PC-9 (cell line): ENCODE data around the gene DNAJB6. TPM values are rescaled to one million over a fixed set of nuclear protein-coding genes. Genes with fewer than 3 reads are reported as not detected.
A peak's percentile ranks its signal among the peaks of the same experiment; 100 is the strongest.

Experiments used
- BruUV-seq: library from RNA; stranded (reverse); fragments of 400-500 nt; replicated peaks from 2 replicates; lab custom pipeline; 2021; lab: Mats Ljungman, UMichigan
- CTCF ChIA-PET: fragments of 300-600 bp; sonication (Branson Sonifier 250); formaldehyde crosslinking; loops from one replicate; lab custom pipeline; 2022; ENCODE audit warnings: antibody characterized with exemption; lab: Charles Lee
- POLR2A ChIA-PET: fragments of 300-600 bp; sonication (Branson Sonifier 250); formaldehyde crosslinking; loops from one replicate; lab custom pipeline; 2022; ENCODE audit warnings: antibody characterized with exemption; ENCODE audit not compliant: unreplicated experiment; lab: Charles Lee
- DNase-seq, 2 experiments: peaks; one replicate each; pipeline versions ENCODE4 v3.0.0 to v3.0.0-alpha.2; 2015 to 2022; ENCODE audit warnings: mixed read lengths in 1 of 2
- H2AFZ ChIP-seq: fragments of 200-600 bp; sonication (generic); 2 replicates; pipeline ENCODE4 v1.8.1; 2017; ENCODE audit warnings: antibody characterized with exemption
- H3F3A ChIP-seq: fragments of 200-600 bp; sonication (generic); 2 replicates; pipeline ENCODE4 v1.8.1; 2017; ENCODE audit warnings: antibody characterized with exemption, mild to moderate bottlenecking, low read depth; ENCODE audit not compliant: insufficient read depth
- H3K27ac ChIP-seq: fragments of 200-600 bp; sonication (generic); 2 replicates; pipeline ENCODE4 v1.6.1; 2016; ENCODE audit warnings: mixed run types
- H3K27me3 ChIP-seq: fragments of 200-600 bp; sonication (generic); 2 replicates; pipeline ENCODE4 v1.6.1; 2016; ENCODE audit warnings: low read depth, mixed run types; ENCODE audit not compliant: insufficient read depth
- H3K36me3 ChIP-seq: fragments of 200-600 bp; sonication (generic); 2 replicates; pipeline ENCODE4 v1.6.1; 2016; ENCODE audit warnings: low read depth, mixed run types
- H3K4me1 ChIP-seq: fragments of 200-600 bp; sonication (generic); replicated peaks from 2 replicates; pipeline ENCODE4 v1.6.1; 2016; ENCODE audit warnings: mixed run types; ENCODE audit not compliant: insufficient read depth
- H3K4me2 ChIP-seq: fragments of 200-600 bp; sonication (generic); 2 replicates; pipeline ENCODE4 v1.6.1; 2017; ENCODE audit warnings: mixed run types
- H3K4me3 ChIP-seq: fragments of 200-600 bp; sonication (generic); 2 replicates; pipeline ENCODE4 v1.6.1; 2016; ENCODE audit warnings: mixed run types
- H3K79me2 ChIP-seq: fragments of 200-600 bp; sonication (generic); 2 replicates; pipeline ENCODE4 v1.6.1; 2017; ENCODE audit warnings: low read depth, mixed run types
- H3K9me2 ChIP-seq: fragments of 200-600 bp; sonication (generic); 2 replicates; pipeline ENCODE4 v1.8.1; 2017; ENCODE audit warnings: mild to moderate bottlenecking; ENCODE audit not compliant: insufficient read depth
- H3K9me3 ChIP-seq: fragments of 200-600 bp; sonication (generic); 2 replicates; pipeline ENCODE4 v1.8.1; 2016; ENCODE audit warnings: low read depth; ENCODE audit not compliant: insufficient read depth
- H4K20me1 ChIP-seq: fragments of 200-600 bp; sonication (generic); 2 replicates; pipeline ENCODE4 v1.8.1; 2017; ENCODE audit not compliant: insufficient read depth
- CTCF ChIP-seq: fragments of 200-600 bp; sonication (generic); conservative IDR thresholded peaks from 2 replicates; pipeline ENCODE4 v1.6.1; 2017; ENCODE audit warnings: mixed run types, antibody characterized with exemption, mild to moderate bottlenecking, moderate library complexity
- EZH2 ChIP-seq: fragments of 200-600 bp; sonication (generic); IDR thresholded peaks from 2 replicates; pipeline ENCODE4 v1.8.0; 2017; ENCODE audit warnings: antibody characterized with exemption, low read depth
- intact Hi-C: fragments of 100-400 bp; cut with micrococcal nuclease; formaldehyde crosslinking; loops from one replicate; pipeline ENCODE4 v1.10.0; 2022; ENCODE audit not compliant: unreplicated experiment
- total RNA-seq: library from RNA; stranded (reverse); gene quantifications from 2 replicates; pipeline ENCODE4 v1.2.3, GENCODE V29; 2021

The DNAJB6 gene
- total RNA-seq, 1 experiment from 2014 or later: 182 TPM

GRCh38 chr7:157458254-157458633 lies 121.4 kb downstream of the DNAJB6 start:
- POLR2A ChIA-PET: no interaction called here
- TF ChIP-seq CTCF (no peak), EZH2 (no peak)
- no TSS peak for BruUV-seq

DNA sequence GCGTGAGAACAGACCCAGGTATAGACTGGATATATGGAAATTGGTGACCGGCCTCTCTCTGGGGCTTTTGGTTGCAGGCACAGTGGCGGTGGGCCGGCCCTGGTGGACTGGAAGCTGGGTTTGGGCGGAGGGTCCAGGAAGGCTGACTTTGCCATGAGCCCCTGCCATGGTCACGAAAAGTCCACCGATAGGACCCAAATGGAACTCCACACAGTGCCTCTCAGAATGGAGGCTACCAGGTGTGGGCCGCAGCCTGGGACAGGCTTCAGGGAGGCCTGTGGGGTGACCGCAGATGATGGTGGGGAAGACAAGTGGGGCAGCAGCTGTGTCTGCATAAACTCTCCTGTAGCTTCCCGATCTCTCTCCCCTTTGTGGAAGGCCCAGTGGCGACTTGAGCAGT lies 123.2 kb downstream of the DNAJB6 start:
- no peak overlapping the region for H3K4me2 ChIP-seq
- H3K9me3 ChIP-seq: no peaks in the 10 kb centered on the region
- no peak overlapping the region for H3K27ac ChIP-seq
- ChIA-PET POLR2A (no interaction called here), CTCF (no interaction called here)
- no peaks in the 10 kb centered on the region for H3K79me2 ChIP-seq
- DNase-seq: no peak
- H3K4me1 ChIP-seq: no peaks in the 10 kb centered on the region
- no peaks in the 10 kb centered on the region for H3F3A ChIP-seq
- no peaks in the 10 kb centered on the region for H3K9me2 ChIP-seq
- H4K20me1 ChIP-seq: no peaks in the 10 kb centered on the region
- BruUV-seq: no TSS peak
- H2AFZ ChIP-seq: no peak overlapping the region
- intact Hi-C loops: no loop called here
- no peaks in the 10 kb centered on the region for H3K36me3 ChIP-seq
- H3K4me3 ChIP-seq: no peak overlapping the region
- TF ChIP-seq CTCF: no peak
- TF ChIP-seq EZH2: no peak
- H3K27me3 ChIP-seq: peaks cover 93% of the 10 kb centered on the region

More at GRCh38 chr7:157458254-157458633, 121.4 kb downstream of the DNAJB6 start:
- Histone ChIP-seq H3K36me3 (no peaks in the 10 kb centered on the region), H4K20me1 (no peaks in the 10 kb centered on the region), H3K79me2 (no peaks in the 10 kb centered on the region), H3K4me3 (no peak overlapping the region), H3F3A (no peaks in the 10 kb centered on the region), H3K4me2 (no peak overlapping the region), H3K9me3 (0 out of 2 replicates have a peak, but pooled peaks cover 1% of the 10 kb centered on the region), H2AFZ (no peak overlapping the region), H3K4me1 (no peaks in the 10 kb centered on the region), H3K27ac (no peak overlapping the region), H3K9me2 (no peaks in the 10 kb centered on the region), H3K27me3 (peaks cover 99% of the 10 kb centered on the region)
- CTCF ChIA-PET: no interaction called here
- intact Hi-C loops: no loop called here
- DNase-seq: peak in 1 of 2 experiments; percentile 10

GRCh38 chr7:157460721-157461120 lies 123.9 kb downstream of the DNAJB6 start:
- Histone ChIP-seq H3K79me2 (no peaks in the 10 kb centered on the region), H3K27me3 (peaks cover 93% of the 10 kb centered on the region), H3K36me3 (no peaks in the 10 kb centered on the region), H3K9me2 (no peaks in the 10 kb centered on the region), H3K4me1 (no peaks in the 10 kb centered on the region), H3K9me3 (no peaks in the 10 kb centered on the region), H3K4me3 (no peak overlapping the region), H3F3A (no peaks in the 10 kb centered on the region), H3K4me2 (no peak overlapping the region), H2AFZ (no peak overlapping the region), H3K27ac (no peak overlapping the region), H4K20me1 (no peaks in the 10 kb centered on the region)
- intact Hi-C loops: no loop called here
- ChIA-PET CTCF (no interaction called here), POLR2A (no interaction called here)
- TF ChIP-seq CTCF: no peak
- no peak for TF ChIP-seq EZH2
- BruUV-seq: no TSS peak
- DNase-seq: no peak
